NCI-H2227 treated with DMSO at 0.1 percent for 48 hours (cell line): ENCODE measurements around the gene RPS18.

ENCODE experiments used
- DNase-seq: peaks from one replicate; lab custom pipeline; 2025; lab: John Stamatoyannopoulos, UW

The RPS18 gene

GRCh38 chr6:33314943-33315792 lies 43.3 kb downstream of the RPS18 start:
- DNase-seq = peak; percentile 31

GRCh38 chr6:33315793-33316602 lies 44.1 kb downstream of the RPS18 start:
- DNase-seq = no peak

- no peak for DNase-seq
Measured at GRCh38 chr6:33316603-33317418, 44.9 kb downstream of the RPS18 start.

GRCh38 chr6:33317419-33317668 lies 45.5 kb downstream of the RPS18 start:
- peak; percentile 76 for DNase-seq

- peak; percentile 99 for DNase-seq
Measured at GRCh38 chr6:33317669-33318425, 46.0 kb downstream of the RPS18 start, which contains the start of gene ZBTB22. Gene ZBTB22 (minus strand): TSS chr6:33317744. CDS start chr6:33316916, 828 bp downstream.

GRCh38 chr6:33318426-33319073 lies 46.7 kb downstream of the RPS18 start:
- no peak for DNase-seq

GRCh38 chr6:33319939-33320314 lies 48.1 kb downstream of the RPS18 start:
- no peak for DNase-seq

GRCh38 chr6:33320315-33321181 lies 48.7 kb downstream of the RPS18 start:
- DNase-seq = no peak

GRCh38 chr6:33321227-33321626 lies 49.4 kb downstream of the RPS18 start:
- DNase-seq = no peak

- DNase-seq = peak; percentile 67
Measured at GRCh38 chr6:33323623-33323948, 51.7 kb downstream of the RPS18 start.

- DNase-seq = no peak
Measured at GRCh38 chr6:33324125-33324524, 52.2 kb downstream of the RPS18 start.
